PFSK-1 (cell line): ENCODE measurements around the gene DHDDS.

Experiments
- FOXP2 ChIP-seq: optimal IDR thresholded peaks from 2 replicates; pipeline ENCODE3; 2011; ENCODE audit warnings: borderline replicate concordance, control low read depth, inconsistent platforms; ENCODE audit not compliant: insufficient read depth; ENCODE audit errors: extremely low read length, extremely low read depth
- POLR2AphosphoS5 ChIP-seq: IDR thresholded peaks from 2 replicates; pipeline ENCODE4 v1.6.1; 2012; ENCODE audit warnings: low read depth, mild to moderate bottlenecking, control low read depth, low read length, moderate library complexity
- REST ChIP-seq, 2 experiments: IDR thresholded peaks; 2 replicates each; pipeline versions ENCODE4 v1.6.1 to v1.8.0; 2011 to 2012; ENCODE audit warnings: low read depth in 2 of 2, low read length in 2 of 2, control low read depth in 1 of 2, inconsistent platforms in 1 of 2, mild to moderate bottlenecking in 1 of 2, moderate library complexity in 1 of 2; ENCODE audit not compliant: insufficient read depth in 1 of 2
- SIN3A ChIP-seq: IDR thresholded peaks from 2 replicates; pipeline ENCODE4 v1.6.1; 2012; ENCODE audit warnings: mild to moderate bottlenecking, low read length, moderate library complexity, borderline replicate concordance; ENCODE audit not compliant: insufficient read depth
- TAF1 ChIP-seq: IDR thresholded peaks from 2 replicates; pipeline ENCODE4 v1.6.1; 2012; ENCODE audit warnings: low read length, control low read depth, borderline replicate concordance; ENCODE audit not compliant: insufficient read depth

The DHDDS gene

GRCh38 chr1:26417111-26417759 lies 14.9 kb upstream of the DHDDS start:
- TF ChIP-seq TAF1: no peak
- TF ChIP-seq REST (IDR thresholded peaks at IDR 0.05; ENCODE audit: insufficient read depth in 1 of 2, low read depth in 2 of 2, low read length in 2 of 2): peak in 1 of 2 experiments; percentile 59; a peak in 1 of 4 replicates

- TF ChIP-seq POLR2AphosphoS5: no peak
These were observed 13.2 kb upstream of the DHDDS start for GRCh38 chr1:26418865-26419349.

- no peak for TF ChIP-seq TAF1
- TF ChIP-seq POLR2AphosphoS5: no peak
- TF ChIP-seq REST (IDR thresholded peaks at IDR 0.05; ENCODE audit: insufficient read depth in 1 of 2, low read depth in 2 of 2, low read length in 2 of 2): no peak
- no peak for TF ChIP-seq SIN3A
- TF ChIP-seq FOXP2: no peak
These were observed 12.6 kb upstream of the DHDDS start for GRCh38 chr1:26419494-26419893.

GRCh38 chr1:26429721-26430120 lies 2.4 kb upstream of the DHDDS start:
- TF ChIP-seq FOXP2: no peak
- no peak for TF ChIP-seq SIN3A
- no peak for TF ChIP-seq REST (IDR thresholded peaks at IDR 0.05; ENCODE audit: insufficient read depth in 1 of 2, low read depth in 2 of 2, low read length in 2 of 2)
- no peak for TF ChIP-seq TAF1
- no peak for TF ChIP-seq POLR2AphosphoS5

- TF ChIP-seq SIN3A (no peak), POLR2AphosphoS5 (no peak), FOXP2 (no peak), REST (IDR thresholded peaks at IDR 0.05; ENCODE audit: insufficient read depth in 1 of 2, low read depth in 2 of 2, low read length in 2 of 2) (no peak), TAF1 (no peak)
These were observed 672 bp downstream of the DHDDS start for GRCh38 chr1:26432793-26433192.
